GM18498 (cell line): ENCODE measurements around the gene MORN3.
"Not testable (repeated sequence)": the region's sequence is repeated elsewhere in the genome, so short reads cannot be mapped to it uniquely, and the experiment has no call there.

Source experiments
- ATAC-seq: cut with Tn5 transposase; IDR thresholded peaks from one replicate; pipeline ENCODE4 v1.9.1; 2021; ENCODE audit warnings: mild to moderate bottlenecking, moderate library complexity; ENCODE audit not compliant: unreplicated experiment

Gene MORN3

DNA sequence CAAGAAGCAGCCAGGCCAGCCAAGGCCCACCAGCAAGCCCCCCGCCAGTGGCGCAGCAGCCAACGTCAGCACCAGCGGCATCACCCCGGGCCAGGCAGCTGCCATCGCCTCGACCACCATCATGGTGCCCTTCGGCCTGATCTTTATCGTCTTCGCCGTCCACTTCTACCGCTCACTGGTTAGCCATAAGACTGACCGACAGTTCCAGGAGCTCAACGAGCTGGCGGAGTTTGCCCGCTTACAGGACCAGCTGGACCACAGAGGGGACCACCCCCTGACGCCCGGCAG is 28.2 kb downstream of the MORN3 start:
- no peak for ATAC-seq

- ATAC-seq = no peak
Observed at GRCh38 chr12:121638298-121639202, 30.9 kb downstream of the MORN3 start.

GRCh38 chr12:121637231-121637914 is 32.1 kb downstream of the MORN3 start:
- ATAC-seq = peak; percentile 54

DNA sequence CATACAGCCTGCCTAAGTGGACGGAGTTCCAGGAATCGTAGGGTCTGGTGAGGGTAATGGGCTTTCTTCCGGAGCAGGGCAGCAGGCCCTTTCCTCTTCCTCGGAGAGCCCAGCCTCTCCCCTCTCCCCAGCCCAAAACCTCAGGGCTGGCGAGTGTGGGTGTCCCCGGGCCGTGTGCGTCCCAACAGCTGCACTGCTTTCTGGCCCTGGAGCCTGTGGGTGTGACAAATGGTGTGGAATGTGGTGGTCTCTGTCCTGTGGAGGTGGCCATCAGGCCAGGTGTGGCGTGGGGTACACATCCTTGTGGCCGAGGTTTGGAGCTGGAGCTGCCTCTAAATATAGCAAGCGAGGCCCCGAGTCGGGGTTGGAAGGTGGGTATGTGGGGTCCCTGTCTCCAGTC is 34.6 kb downstream of the MORN3 start:
- no peak for ATAC-seq

DNA sequence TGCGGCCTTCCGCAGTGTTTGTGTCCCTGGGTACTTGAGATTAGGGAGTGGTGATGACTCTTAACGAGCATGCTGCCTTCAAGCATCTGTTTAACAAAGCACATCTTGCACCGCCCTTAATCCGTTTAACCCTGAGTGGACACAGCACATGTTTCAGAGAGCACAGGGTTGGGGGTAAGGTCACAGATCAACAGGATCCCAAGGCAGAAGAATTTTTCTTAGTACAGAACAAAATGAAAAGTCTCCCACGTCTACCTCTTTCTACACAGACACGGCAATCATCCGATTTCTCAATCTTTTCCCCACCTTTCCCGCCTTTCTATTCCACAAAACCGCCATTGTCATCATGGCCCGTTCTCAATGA is 35.6 kb downstream of the MORN3 start:
- not testable (repeated sequence) for ATAC-seq

DNA sequence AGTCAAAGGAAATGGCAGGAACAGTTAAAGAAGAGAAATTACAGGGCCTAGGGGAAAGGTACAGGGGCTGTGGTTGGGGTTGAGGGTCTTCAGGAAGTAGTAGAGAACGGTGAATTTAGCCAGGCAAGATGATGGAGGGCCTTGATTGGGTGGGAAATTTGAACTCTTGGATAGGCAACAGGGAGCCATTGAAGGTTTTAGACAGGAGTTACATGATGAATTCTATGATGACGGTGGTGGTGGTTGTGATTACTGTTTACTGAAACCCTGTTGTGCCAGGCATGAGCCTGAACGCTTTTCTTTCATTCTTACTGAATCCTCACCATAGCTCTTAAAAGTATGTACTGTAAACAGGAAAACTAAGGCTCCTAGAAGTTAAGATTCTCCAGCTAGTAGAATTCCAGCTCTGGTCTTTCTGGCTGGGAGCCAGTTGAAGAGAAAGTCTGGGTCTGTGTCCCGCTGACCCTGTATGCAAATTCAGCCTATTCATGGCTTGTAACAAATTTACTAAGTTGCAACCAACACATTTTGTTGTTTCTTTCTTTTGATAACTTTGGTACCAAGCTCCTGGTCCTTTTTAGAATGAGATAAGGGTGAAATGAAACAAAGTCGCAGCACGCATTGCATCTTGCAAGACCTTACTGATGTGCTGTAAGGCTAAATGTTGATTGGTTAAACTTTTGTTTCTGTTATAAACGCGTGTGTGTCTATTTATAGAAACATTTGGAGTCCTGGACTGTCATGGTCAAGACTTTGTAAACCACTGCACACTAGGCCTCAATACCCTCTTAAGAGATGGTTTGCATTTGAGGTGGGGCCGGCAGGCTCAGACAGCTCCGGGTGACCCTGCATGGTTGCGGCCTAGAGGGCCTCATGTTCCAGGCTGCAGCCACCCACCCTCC is 37.1 kb downstream of the MORN3 start:
- no peak for ATAC-seq

GRCh38 chr12:121630791-121631355 is 38.6 kb downstream of the MORN3 start:
- no peak for ATAC-seq

- no peak for ATAC-seq
Observed at GRCh38 chr12:121628536-121628935, 40.9 kb downstream of the MORN3 start.

DNA sequence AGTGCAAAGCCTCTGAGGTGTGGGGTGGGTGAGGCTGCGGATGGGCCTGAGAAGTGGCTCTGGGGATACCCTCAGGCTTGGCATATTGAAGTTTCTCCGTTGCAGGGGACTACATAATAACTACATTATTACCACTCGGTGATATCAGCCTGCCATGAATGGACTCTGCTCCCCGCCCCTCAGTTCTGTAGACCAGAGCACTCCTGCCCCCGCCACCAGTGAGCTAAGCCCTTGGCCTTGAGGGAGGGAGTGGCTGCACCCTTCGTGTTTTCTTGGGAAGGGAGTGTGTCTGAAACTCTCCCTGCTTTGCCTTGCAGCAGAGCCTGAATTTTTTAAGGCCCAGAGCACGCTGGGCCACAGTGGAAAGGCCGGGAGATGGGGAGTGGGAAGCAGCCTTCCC is 41.4 kb downstream of the MORN3 start:
- no peak for ATAC-seq

GRCh38 chr12:121626853-121627640 is 42.4 kb downstream of the MORN3 start:
- peak; percentile 37 for ATAC-seq

DNA sequence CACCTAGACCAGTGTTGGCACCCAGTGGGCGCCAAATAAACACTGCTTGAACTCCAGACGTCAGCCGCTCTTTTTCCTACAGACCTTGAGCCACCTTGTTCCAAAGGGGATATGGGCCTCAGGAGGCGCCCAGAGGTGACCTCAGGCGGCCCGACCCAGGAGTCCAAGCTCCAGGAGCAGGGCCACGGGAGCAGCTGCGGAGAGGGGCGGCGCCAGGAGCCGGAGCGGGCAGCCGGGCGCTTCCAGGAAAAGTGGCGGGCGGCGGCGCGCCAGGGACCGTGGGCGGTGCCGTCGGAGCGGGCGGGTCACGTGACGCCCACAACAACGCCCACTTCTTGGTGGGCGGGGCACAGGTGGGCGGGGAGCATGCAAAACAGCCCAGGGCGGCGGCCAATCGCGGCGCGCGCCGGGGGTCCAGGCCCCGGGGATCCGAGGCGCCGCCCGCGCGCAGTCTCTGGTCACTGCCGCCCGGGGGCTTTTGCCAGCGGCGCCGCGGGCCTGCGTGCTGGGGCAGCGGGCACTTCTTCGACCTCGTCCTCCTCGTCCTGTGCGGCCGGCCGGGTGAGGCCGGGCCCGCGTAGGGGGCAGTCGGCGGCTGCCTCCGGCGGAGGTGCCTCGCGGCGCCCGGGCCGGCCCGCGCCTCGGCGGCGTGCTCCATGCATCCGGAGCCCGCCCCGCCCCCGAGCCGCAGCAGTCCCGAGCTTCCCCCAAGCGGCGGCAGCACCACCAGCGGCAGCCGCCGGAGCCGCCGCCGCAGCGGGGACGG is 43.2 kb downstream of the MORN3 start, which contains the start of gene ORAI1:
ORAI1 (plus strand) TSS at position 444 of the 766 bp plus-strand sequence.
- ATAC-seq = peak; percentile 80

GRCh38 chr12:121620333-121620891 is 49.0 kb downstream of the MORN3 start:
- ATAC-seq = no peak

DNA sequence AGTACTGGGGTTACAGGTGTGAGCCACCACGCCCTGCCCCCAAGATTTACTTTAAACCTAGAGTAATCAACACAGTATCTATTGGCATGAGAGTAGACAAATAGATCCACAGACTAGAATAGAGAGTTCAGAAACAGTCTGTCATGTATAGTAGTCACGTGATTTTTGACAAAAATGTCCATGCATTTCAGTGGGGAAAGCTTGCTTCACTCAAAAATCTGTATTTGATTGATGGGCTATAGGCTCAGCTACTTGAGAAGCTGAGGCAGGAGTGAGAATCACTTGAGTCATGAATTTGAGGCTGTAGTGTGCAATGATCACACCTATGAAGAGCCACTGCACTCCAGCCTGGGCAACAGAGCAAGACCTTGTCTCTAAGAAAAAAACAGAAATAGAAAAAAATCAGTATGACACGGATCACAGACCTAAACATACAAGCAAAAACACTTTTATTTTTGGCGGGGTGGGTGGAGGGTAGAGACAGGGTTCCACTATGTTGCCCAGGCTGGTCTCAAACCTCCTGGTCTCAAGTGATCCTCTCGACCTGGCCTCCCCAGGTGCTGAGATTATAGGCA is 50.7 kb downstream of the MORN3 start:
- ATAC-seq = no peak

- no peak for ATAC-seq
Observed at GRCh38 chr12:121614872-121615467, 54.5 kb downstream of the MORN3 start.

- no peak for ATAC-seq
Observed at GRCh38 chr12:121613462-121613861, 56.0 kb downstream of the MORN3 start.

DNA sequence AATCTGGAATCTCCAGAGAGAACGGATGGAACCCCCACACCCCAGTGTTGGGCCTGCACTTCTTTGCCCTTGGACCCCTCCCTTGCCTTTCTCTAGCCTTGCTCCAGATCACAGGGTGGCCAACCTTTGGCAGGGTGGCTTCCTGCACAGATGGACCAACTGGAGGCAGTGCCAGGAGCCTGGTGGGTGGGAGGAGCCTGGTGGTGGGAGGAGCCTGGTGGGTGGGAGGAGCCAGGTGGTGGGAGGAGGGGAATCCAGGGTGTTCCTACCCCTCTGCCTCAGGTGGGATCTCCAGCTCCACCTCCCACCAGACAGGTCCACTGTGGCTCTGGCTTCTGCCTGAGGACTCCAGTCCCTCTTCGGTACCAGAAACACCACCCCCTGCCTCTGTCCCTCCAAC is 58.1 kb downstream of the MORN3 start:
- ATAC-seq = no peak

DNA sequence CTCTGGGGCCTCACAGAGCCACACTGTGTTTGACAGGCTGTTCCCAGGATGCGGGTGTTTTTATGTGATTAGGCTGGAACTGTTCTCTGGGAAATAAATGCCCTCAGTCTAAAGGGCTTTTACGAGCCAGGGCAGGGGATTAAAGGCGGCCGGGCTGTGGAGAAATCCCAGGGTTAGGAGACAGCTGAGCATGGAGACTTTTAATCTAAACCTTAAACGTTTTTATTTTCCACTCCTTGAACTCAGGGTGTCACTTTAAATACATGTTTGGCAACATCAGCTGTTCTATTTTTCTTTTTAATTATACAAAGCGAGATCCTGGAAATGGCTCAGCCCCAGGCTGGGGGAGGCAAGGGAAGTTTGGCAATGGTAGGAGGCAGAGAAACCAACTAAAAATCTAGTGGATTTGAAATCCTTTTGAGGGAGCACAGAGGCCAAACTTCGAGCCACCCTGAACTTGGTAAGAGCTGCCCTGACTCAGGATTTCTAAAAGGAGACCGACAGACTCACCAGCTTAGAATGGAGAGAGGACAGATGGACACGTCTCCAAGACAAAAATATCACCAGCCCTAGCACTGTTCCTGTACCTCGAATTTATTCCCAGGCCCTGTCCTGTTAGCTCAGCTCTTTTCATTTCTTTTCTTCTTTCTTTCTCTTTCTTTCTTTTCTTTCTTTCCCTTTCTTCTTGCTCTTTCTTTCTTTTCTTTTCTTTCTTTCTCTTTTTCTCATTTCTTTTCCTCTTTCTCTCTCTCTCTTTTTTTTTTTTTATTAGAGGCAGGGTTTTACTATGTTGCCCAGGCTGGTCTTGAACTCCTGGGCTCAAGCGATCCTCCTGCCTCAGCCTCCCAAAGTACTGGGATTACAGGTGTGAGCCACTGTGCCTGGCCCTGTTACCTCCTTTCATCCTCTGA is 59.0 kb downstream of the MORN3 start:
- ATAC-seq = no peak
